HG02943 (cell line): Measurements from ENCODE around the gene MAST2.
"Not testable (repeated sequence)": the region's sequence is repeated elsewhere in the genome, so short reads cannot be mapped to it uniquely, and the experiment has no call there.

Source experiments
- ATAC-seq: cut with Tn5 transposase; IDR thresholded peaks from one replicate; pipeline ENCODE4 v1.9.1; 2021; ENCODE audit warnings: mild to moderate bottlenecking, low read depth, moderate library complexity; ENCODE audit not compliant: unreplicated experiment

MAST2 gene

GRCh38 chr1:45930258-45931150, 127.1 kb downstream of the MAST2 start:
- ATAC-seq = no peak

GRCh38 chr1:45932205-45932604, 128.8 kb downstream of the MAST2 start:
- not testable (repeated sequence) for ATAC-seq

- ATAC-seq = no peak
Measured at GRCh38 chr1:45934947-45935346, 131.5 kb downstream of the MAST2 start.

GRCh38 chr1:45938029-45938428, 134.6 kb downstream of the MAST2 start:
- ATAC-seq = no peak

- ATAC-seq = no peak
Measured at GRCh38 chr1:45942411-45942810, 139.0 kb downstream of the MAST2 start.

GRCh38 chr1:45943185-45943584, 139.8 kb downstream of the MAST2 start:
- ATAC-seq = no peak

- ATAC-seq = no peak
Measured at GRCh38 chr1:45945426-45945825, 142.0 kb downstream of the MAST2 start.

GRCh38 chr1:45949462-45949861, 146.1 kb downstream of the MAST2 start:
- not testable (repeated sequence) for ATAC-seq

- ATAC-seq = no peak
Measured at GRCh38 chr1:45952072-45952471, 148.7 kb downstream of the MAST2 start.

- no peak for ATAC-seq
Measured at GRCh38 chr1:45953934-45954847, 150.8 kb downstream of the MAST2 start.

- no peak for ATAC-seq
Measured at GRCh38 chr1:45957684-45958083, 154.3 kb downstream of the MAST2 start.

GRCh38 chr1:45958317-45958716, 154.9 kb downstream of the MAST2 start:
- ATAC-seq = no peak

- ATAC-seq = no peak
Measured at GRCh38 chr1:45960930-45961715, 157.7 kb downstream of the MAST2 start.

GRCh38 chr1:45961936-45962335, 158.5 kb downstream of the MAST2 start:
- ATAC-seq = not testable (repeated sequence)

- no peak for ATAC-seq
Measured at GRCh38 chr1:45968941-45969666, 165.7 kb downstream of the MAST2 start.

- no peak for ATAC-seq
Measured at GRCh38 chr1:45969866-45970265, 166.5 kb downstream of the MAST2 start.

GRCh38 chr1:45971335-45971734, 167.9 kb downstream of the MAST2 start:
- no peak for ATAC-seq

- ATAC-seq = no peak
Measured at GRCh38 chr1:45971922-45972531, 168.6 kb downstream of the MAST2 start.

- no peak for ATAC-seq
Measured at GRCh38 chr1:45972621-45973020, 169.2 kb downstream of the MAST2 start.
